ENCODE measurements around the gene ZNF831.

Gene ZNF831

DNA sequence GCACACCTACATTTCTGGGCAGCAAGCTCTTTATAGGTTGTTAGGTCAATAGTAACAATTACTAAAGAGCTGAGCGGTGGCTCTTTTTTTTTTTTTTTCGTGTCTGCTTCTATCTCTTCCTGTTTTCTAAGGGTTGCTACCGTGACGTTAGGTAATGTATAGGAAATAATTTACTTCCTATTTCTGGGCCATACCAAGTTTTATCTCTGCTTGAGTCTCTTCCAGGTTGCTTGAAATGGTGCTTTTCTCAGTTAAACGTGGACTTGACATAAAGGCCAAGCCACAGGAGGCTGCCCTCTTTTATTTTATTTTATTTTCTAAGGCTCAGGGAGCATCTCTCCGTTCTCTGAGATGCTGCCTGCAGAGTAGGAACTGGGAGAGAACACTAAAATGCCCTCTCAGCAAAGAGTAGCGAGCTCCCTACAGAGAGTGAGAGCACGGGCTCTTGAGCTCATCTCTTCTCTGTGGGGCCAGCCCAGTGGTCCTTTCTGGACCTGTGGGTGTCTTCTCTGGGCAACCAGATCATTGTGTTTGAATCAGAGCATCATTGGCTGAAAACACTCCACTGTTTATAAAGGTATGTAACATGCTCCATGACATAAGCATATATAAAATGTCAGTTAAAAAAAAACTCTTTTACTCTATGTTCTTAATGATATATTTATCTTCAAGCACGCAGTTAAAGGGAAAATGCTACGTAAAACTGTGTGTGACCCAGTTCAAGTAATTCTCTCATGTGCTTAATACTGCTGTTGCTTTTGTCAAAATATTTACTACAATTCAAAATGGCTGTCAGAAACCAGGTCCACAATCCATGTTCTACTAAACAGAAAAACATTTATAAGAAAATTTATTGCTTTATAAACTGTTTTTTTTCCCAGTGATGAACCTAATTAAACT lies at the start of gene ZNF831:
Gene ZNF831, plus strand, starts transcription at position 191 of the 900 bp plus-strand sequence. CDS start 27,199 bp downstream, outside the sequence.
- no peak for DNase-seq

DNA sequence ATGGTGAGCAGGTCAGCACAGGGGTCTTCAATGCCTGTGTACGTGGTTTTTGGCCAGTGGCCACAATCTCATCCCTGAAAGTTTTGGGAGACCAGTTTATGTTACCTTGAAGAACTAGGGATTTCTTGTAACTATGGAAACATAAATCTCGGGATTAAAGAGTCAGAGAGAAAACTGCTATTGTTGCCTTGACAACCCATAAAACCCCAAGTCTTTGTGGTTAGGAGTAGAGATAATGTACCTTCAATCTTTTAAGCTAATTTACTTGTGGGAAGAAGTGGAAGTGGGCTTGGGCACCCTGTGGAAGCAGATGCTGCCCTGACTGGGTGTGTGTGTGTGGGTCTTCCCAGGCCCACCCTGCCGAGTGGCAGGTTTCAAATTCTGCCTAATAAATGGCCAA lies 46.1 kb upstream of the ZNF831 start:
- DNase-seq: no peak

DNA sequence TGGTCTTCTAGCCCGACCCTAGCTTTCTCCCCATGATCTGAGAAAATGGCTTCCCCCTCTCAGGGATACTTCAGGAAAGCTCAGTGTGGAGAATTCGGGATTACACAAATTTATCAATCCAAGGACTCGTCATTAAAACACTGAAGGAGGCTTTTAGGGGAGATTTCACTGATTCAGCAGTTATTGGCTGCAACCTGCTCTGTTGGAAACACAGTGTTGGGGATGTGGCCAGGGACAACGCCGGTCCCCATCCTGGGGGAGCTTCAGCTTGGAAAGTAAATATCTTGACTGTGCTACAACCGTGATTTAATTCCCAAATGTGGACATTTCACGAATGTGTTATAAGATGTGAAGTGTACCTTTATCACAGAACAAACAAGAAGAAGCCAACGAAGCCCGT lies 44.8 kb upstream of the ZNF831 start:
- DNase-seq: no peak

DNA sequence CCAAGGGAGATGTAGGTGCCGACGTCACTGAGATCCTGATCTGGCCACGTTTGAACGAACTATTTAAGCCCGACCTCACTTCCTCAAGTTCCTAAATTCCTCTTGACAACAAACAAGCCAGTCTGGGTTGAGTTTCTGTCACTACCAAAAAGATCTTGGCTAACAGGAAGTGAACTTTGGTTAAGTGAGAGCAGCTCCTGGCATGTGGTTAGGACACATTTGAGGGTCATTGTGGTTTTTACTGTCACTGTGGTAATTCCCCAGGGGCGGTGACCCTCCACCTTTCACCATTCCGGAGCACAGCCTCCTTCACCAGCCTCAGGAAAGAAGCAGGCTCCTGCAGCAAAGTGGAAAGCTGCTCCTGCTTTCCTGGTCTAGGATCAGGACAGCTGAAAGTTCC lies 43.1 kb upstream of the ZNF831 start:
- DNase-seq: no peak

DNA sequence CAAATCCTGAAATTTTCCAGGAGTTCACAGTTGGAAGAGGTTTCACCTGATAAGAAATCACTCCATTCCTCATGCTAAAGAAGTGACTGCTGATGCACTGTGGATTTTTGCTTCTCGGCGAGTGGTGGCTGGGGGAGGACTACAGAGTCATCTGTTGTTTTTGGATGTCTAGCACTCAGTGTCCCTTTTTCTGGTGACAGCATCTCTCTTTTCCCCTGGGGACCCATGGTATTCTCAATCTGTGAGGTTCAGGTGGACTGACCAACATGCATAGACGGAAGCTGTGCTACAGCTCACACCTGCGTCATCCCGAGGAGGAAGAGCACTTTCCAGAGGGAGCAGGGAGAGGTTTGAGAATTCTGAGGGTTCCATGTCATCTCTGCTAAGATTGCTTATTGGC lies 42.7 kb upstream of the ZNF831 start:
- DNase-seq: no peak

DNA sequence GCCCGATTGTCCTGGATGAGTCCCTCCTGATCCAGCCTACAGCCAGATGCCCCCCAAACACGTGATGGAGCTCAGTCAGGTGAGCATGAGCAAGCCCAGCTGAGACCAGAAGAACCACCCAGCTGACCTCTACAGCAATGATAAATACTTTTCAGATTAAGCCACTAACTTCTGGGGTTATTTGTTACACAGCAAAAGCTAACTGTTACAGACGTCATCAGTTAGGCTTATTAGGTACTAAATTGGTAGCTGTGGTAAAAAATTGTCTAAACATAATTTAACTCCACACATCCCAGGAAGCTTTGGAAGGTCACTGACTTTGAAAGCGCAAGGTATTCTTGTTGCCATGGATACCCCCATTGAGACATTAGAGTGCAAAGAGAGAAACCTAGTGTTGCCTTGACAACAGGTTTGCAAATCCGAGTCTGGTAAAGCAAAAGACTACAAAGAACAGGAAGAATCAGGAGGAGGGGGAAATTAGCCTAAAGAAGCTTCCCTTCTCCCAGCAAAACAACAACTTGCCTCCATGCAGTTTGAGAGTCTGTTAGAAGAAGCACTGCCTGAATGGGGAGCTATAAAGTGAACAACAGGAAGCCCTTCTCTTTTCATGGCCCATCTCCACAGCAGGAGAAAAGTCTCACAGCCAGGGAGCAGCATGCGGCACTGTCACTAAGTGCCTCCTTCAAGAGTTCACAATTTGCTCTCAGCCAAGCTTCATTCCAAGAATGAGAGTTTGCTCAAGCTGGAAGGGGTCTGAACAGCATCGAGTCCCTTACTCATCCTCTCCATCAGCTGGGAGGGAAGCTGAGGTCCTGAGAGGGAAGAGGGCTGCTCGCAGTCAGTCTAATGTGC lies 41.7 kb upstream of the ZNF831 start:
- no peak for DNase-seq

DNA sequence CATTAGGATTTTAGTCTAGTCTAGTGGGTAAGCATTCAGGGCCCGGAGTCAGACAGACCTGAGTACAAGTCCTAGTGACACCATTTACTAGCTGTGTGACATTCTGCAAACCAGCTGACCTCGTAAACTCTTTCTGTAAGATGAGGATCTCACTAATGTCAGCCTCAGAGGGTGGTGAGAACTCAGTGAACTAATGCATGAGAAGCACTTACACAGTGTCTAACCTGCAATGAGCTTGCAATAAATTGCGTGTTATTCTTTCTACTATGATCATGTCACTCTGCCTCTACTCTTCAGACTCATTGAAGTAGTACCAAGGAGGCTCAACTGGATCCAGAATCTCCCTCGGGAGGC lies 41.1 kb upstream of the ZNF831 start:
- DNase-seq: no peak

DNA sequence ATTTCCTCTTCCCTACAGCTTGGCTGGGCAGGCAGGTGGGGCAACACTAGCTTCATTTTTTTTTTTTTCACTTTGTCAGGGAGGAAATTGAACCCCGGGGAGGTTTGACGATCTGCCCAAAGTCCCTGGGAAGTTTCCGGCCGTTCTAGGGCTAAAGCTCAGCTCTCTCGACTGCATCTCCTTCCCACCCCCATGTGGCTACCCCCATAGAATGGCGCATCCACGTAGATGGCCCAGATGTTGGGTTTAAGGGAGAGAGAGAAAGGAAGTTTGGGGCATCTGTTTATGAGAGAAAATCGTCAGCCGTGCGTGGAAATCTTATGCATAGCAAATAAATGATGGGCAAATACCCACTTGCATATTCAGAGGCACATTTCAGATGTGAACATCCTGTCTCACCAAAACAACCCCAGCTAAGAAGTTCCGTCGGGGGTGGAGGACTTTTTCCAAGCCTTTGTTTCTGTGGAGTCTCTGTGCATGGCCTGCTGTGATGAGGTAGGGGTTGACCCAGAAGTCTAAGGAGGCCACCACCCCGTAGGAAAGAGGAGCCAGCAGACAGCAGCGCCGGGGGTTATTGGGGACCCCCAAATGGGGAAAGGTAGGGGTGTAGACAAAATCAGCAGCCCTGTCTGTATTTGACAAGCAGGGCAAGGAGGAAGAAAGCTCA lies 40.5 kb upstream of the ZNF831 start:
- no peak for DNase-seq

DNA sequence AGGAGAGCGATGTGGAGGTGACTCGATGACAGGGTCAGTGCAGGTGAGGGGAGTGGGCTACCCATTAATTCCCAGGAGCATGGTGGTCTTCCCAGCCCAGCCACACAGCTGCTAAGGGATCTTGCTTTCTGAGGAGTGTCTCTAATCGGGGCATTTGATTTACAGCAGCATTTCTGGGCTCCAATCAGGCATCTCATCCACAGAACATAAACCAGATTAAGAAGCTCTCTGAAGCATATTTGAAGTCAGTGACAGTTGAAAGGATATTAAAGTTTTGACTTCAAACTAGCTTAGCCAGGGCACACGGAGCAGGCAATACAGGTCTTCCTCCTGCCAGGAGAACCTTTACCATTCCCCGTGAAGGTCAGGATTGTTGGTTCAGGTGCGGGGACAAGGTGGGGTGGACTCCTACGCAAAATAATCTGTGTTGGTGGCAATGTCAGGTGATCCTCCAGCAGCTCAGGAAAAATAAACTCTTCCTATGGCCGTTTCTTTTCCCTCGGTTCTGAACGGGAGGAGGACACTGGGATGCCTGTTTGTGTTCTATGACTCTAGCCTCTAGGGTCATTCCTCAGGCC lies 39.9 kb upstream of the ZNF831 start:
- DNase-seq: no peak

DNA sequence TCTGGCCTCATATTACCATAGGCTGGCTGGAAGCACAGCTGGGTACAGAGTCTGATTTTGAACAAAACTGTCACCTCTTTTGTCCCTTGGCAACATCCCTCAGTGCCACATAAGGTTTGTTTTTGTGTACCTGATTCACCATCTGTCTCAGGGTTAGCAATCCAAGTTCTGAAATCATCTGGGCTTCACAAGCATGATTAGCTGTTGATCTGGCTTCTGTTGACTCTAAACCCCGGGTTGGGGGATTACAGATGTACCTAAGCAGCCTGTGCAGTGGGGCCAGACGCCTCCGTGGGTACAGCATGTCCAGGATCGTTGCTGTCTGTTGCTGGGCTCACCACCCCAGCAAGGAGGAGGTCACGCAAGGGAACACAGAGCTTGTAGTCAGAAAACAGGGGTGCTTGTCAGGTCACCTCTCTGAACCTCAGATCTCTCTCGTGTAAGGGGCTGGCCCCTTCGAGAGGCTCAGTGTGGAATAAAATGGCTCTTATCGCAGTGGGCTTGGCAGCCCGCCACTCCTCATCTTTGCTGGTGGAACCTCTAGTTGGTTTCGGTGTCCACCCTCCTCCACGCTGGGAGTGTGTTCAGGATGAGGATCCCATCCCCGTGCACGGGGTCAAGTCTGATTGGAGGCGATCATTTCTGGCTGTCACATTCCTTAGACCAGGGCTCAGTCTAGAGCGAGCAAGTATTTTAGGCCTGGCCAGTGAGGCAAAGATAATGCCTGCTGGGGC lies 39.2 kb upstream of the ZNF831 start:
- no peak for DNase-seq

DNA sequence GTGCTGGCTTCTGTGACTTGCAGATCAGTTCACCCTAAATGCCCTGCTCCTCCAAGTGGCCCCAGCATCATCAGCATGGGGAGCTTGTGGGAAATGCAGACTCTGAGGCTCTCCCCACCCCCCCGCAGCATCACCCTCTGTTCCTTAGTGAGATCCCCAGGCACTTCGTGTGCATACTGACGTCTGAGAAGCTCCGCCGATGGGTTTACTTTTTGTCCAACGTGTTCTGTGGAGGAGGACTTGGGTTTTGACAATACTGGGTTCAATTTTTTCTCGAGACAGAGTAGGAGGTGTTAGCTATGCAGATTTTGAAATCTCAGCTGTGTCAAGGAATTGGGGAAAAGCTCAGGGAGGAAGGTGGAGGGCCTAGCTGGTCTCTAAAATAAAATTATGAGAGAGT lies 38.3 kb upstream of the ZNF831 start:
- no peak for DNase-seq

DNA sequence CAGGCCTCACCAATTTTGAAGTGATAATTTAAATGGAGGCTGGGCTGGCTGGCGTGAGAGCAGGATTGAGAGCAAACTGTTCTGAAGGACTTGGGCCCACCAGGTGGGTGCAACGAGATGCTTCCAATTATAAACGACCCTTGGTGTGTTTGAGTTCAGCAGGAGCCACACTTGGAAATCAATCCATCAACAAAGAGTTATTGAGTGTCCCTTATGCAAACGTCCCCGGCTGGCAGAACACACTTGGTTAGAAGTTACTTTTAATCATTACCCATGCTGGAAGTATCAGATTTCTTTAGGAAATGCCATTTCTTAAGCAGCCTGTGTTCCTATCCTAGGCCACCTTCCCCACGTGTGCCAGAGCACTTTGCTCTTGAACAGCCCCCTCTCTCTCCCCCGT lies 37.8 kb upstream of the ZNF831 start:
- DNase-seq: no peak

DNA sequence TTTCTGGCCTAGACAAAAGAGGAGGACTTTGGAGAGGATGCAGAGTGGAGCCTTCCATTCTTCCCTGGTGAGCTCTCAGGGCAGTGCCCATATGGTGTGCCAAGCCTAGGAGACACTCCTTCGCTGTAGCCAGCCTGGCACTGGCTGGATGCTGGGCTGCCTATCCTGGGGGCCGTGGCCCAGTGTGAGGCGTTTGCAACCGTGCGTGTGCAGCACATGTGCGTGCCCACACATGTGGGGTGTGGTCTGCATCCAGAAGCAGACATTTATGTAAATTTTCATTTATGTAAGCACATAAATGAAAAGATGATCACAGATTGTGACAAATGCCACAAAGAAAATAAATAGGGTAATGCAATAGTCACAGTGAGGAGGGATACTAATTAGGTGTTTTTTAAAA lies 35.8 kb upstream of the ZNF831 start:
- DNase-seq: no peak

DNA sequence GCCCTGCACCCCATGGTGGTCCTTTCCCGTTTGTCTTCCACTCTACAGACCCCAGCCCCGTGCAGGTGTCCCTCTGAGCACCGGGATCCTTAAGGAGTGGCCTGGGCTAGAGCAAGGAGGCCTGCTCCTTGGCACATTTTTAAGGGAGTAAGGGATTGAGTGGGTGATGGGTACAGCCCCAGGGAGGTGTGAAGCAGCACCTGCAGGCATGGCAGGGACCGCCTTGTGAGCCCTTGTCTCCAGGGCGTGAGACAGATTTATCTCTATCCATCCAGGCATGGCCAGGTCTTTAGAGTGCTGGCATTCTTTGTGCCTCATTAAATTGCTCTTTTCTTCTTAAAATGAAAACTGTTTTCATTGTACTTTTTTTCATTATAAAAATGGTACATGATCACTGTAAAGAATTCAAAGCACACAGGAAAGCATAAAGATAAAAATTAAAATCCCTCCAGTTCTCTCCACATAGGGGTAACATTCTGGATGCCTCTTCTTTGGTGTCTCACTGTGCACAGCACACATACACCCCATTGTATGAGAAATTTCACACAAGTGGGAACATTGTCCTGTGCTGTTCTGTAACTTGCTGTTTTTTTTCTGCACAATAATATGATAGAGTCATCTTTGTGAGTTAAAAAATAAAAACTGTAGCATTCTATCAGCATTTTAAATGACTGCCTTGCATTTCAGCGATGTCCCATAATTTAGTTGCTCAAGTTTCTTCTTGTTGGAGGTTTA lies 31.9 kb upstream of the ZNF831 start:
- no peak for DNase-seq

DNA sequence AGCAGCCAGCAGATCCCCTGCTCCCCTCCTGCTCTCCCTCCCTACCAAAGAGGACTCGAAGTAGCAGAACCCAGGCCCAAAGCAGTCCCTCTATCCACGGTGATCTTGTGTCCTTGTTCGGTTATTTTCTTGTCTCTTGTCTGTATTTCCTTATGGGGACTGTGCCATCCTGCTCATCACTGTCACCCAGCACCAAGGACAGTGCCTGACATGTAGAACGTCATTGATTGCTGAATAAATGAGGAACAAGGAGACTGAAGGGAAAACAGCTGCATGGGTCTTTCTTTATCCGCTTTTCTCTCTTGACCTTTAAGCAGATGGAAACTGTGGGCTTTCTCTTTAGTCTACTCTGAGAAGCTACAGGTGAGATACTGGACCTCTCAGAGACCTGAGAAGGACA lies 29.4 kb upstream of the ZNF831 start:
- DNase-seq: no peak

DNA sequence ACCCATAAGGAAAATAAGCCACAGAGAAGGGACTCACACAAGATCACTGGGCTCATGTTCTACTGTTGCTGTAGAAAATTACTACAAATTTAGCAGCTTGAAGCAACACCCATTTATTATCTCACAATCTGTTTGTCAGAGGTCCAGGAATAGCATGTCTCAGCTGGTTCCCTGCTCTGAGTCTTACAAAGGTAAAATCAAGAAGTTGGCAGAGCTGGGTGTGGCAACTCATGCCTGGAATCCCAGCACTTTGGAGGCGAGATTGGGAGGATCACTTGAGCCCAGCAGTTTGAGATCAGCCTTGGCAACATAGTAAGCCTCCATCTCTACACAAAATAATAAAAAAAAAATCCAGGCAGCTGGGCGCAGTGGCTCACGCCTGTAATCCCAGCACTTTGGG lies 28.5 kb upstream of the ZNF831 start:
- DNase-seq: no peak

DNA sequence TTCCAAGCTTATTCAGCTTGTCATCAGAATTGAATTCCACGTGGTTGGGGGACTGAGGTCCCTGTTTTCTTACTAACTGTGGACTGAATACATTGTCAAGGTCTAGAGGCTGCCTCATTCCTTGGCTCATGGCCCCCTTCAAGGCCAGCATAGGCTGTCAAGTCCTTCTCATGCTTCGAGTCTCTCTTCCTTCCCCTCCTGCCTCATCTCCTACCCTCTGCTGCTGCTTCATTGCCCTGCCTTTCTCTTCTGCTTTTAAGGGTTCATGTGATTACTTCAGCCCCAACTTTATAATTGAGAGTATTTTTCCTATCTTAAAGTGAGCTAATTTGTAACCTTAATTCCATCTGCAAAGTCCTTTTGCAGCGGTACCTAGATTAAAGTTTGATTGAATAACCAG lies 27.6 kb upstream of the ZNF831 start:
- DNase-seq: no peak

DNA sequence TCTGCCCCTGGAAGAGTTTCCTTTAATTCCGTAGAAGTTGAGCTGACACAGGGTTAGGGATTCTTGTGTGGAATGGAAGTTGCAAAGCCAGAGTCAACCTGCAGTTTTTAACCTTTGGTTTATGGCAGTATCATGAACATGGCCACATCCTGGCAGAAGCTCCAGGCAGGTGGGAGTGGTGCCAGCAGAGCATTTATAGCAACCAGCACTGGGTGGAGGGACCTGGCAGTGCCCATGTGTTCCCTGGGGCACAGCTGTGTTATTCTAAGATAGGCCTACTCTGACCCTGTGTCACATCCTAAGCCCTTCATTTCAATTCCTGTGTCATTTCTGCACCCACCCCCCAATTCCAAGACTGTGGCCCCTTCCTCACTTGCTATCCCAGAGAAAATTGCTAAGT lies 26.1 kb upstream of the ZNF831 start:
- DNase-seq: no peak

DNA sequence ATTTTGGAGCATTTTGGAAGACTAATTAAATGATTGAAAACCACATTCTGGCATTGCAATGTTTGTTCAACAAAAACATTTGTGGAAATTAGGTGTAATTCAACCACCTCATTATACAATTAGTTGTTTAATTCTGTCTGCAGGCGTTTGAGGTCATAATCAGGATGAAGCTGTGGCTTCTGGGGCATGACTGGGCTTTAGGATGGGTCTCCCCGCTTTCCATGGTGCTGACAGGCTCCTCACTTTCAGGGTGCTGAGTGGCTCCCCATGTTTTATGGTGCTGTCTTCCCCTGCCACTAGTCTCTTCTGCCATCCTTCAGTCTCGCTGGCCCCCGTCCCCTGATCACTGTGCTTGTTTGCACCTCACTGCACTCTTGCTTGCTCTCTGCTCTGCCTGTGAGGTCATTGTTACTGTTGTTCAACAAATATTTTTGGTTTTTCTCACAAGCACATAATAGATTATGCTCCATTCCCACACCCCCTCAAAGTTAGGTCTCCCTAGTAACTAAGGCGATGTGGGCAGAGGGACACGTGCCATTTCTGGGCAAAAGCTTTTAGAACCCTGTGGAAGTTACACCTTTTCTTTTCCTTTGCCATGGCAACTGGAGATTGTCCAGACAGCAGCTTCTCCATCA lies 25.4 kb upstream of the ZNF831 start:
- DNase-seq: no peak

DNA sequence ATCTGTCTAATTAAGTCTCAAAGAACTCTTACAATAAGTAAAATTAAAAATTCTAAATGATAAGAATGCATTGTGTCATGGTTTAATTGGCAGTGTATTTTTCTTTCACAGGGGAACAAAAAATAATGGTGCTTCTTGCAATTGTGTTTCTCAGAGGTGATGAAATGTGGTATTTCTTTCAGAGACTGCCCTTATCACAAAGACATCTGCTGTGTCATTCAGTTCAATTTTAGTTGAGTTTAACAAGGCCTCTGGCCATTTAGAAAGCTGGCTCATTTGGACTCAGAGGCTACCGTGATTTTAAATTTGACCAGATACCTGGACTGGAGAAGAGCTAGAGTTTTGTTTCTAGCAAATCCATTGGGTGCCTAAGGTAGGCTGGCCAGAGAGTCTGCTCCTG lies 23.6 kb upstream of the ZNF831 start:
- no peak for DNase-seq
